Hepatocyte (in vitro differentiated cells): ENCODE results near the gene RBM47. TPM values are rescaled to one million over a fixed set of nuclear protein-coding genes. Genes with fewer than 3 reads are reported as not detected.

Experiments
- DNase-seq: peaks from one replicate; pipeline ENCODE4 v3.0.0-alpha.2; 2016; ENCODE audit warnings: low spot score
- H2AFZ ChIP-seq: fragments of 200-600 bp; sonication (generic); 2 replicates; pipeline ENCODE4 v1.6.0; 2016; ENCODE audit warnings: antibody characterized with exemption, mild to moderate bottlenecking
- H3K27ac ChIP-seq: fragments of 200-600 bp; sonication (generic); 2 replicates; pipeline ENCODE4 v1.5.1; 2016; ENCODE audit warnings: mild to moderate bottlenecking
- H3K27me3 ChIP-seq: fragments of 200-600 bp; sonication (generic); 2 replicates; pipeline ENCODE4 v1.6.1; 2016
- H3K36me3 ChIP-seq: fragments of 200-600 bp; sonication (generic); replicated peaks from 2 replicates; pipeline ENCODE4 v1.5.1; 2016; ENCODE audit warnings: low read depth; ENCODE audit not compliant: insufficient read depth
- H3K4me1 ChIP-seq: fragments of 200-600 bp; sonication (generic); 2 replicates; pipeline ENCODE4 v1.5.1; 2016; ENCODE audit warnings: mild to moderate bottlenecking, moderate library complexity; ENCODE audit not compliant: insufficient read depth
- H3K4me2 ChIP-seq: fragments of 200-600 bp; sonication (generic); 2 replicates; pipeline ENCODE4 v1.6.0; 2016
- H3K4me3 ChIP-seq: fragments of 200-600 bp; sonication (generic); 2 replicates; pipeline ENCODE4 v1.5.1; 2016; ENCODE audit warnings: mild to moderate bottlenecking
- H3K79me2 ChIP-seq: fragments of 200-600 bp; sonication (generic); 2 replicates; pipeline ENCODE4 v1.6.0; 2017; ENCODE audit warnings: mild to moderate bottlenecking
- H3K9me2 ChIP-seq: fragments of 200-600 bp; sonication (generic); replicated peaks from 2 replicates; pipeline ENCODE4 v1.6.0; 2017; ENCODE audit warnings: mild to moderate bottlenecking; ENCODE audit not compliant: insufficient read depth
- H3K9me3 ChIP-seq: fragments of 200-600 bp; sonication (generic); 2 replicates; pipeline ENCODE4 v1.5.1; 2016; ENCODE audit warnings: low read depth, mild to moderate bottlenecking
- H4K20me1 ChIP-seq: fragments of 200-600 bp; sonication (generic); 2 replicates; pipeline ENCODE4 v1.6.0; 2016; ENCODE audit warnings: mild to moderate bottlenecking; ENCODE audit not compliant: insufficient read depth, poor library complexity, severe bottlenecking
- CTCF ChIP-seq: fragments of 200-600 bp; sonication (generic); IDR thresholded peaks from 2 replicates; pipeline ENCODE4 v1.5.1; 2016; ENCODE audit warnings: antibody characterized with exemption, mild to moderate bottlenecking; ENCODE audit not compliant: poor library complexity
- EZH2 ChIP-seq: fragments of 200-600 bp; sonication (generic); IDR thresholded peaks from 2 replicates; pipeline ENCODE4 v1.6.1; 2016; ENCODE audit warnings: antibody characterized with exemption, mild to moderate bottlenecking, borderline replicate concordance
- EZH2phosphoT487 ChIP-seq: fragments of 200-600 bp; sonication (generic); IDR thresholded peaks from one replicate; pipeline ENCODE4 v1.6.1; 2018; ENCODE audit warnings: antibody characterized with exemption, mild to moderate bottlenecking, low read depth, moderate library complexity; ENCODE audit not compliant: unreplicated experiment, severe bottlenecking
- WGBS: methylation state at CpG from one replicate; pipeline ENCODE4 v1.1.6; 2016; ENCODE audit warnings: low lambda C conversion rate; ENCODE audit errors: missing lambda C conversion rate; 5-methylcytosine and 5-hydroxymethylcytosine counted together
- polyA plus RNA-seq: library from polyadenylated mRNA; unstranded; fragments of >200 nt; fragmentation: Nextera tagmentation; extraction: Ambion mirVana; gene quantifications from 2 replicates; pipeline ENCODE4 v1.2.1, GENCODE V29; 2016
- total RNA-seq: library from RNA; depleted of rRNA; stranded (reverse); fragments of >200 nt; gene quantifications from 2 replicates; pipeline ENCODE4 v1.2.3, GENCODE V29; 2014

The RBM47 gene
- total and polyA plus RNA-seq, 2 experiments from 2014 or later, result 49.8 to 137 TPM

- no peaks in the 10 kb centered on the region for H3K27me3 ChIP-seq
- H3K4me3 ChIP-seq, result no peak overlapping the region
- peak overlapping the region; percentile 48 for H3K27ac ChIP-seq
- H3K4me1 ChIP-seq, result no peaks in the 10 kb centered on the region
- no peak overlapping the region for H2AFZ ChIP-seq
- no peaks in the 10 kb centered on the region for H3K9me3 ChIP-seq
- peaks cover 74% of the 10 kb centered on the region for H3K79me2 ChIP-seq
- no peaks in the 10 kb centered on the region for H4K20me1 ChIP-seq
- no peak overlapping the region for H3K4me2 ChIP-seq
- TF ChIP-seq EZH2phosphoT487, result no peak
- TF ChIP-seq CTCF, result no peak
- no peak for TF ChIP-seq EZH2
- no peaks in the 10 kb centered on the region for H3K9me2 ChIP-seq
- no peaks in the 10 kb centered on the region for H3K36me3 ChIP-seq
- no peak for DNase-seq
- 80% methylated on average over 4 of the region's 4 CpGs for WGBS
Measured at GRCh38 chr4:40621229-40621591, 8.5 kb downstream of the RBM47 start.

- WGBS, result 95% methylated on average over 11 of the region's 11 CpGs
- no peak overlapping the region for H3K4me3 ChIP-seq
- H3K4me1 ChIP-seq, result no peaks in the 10 kb centered on the region
- peaks cover 74% of the 10 kb centered on the region for H3K79me2 ChIP-seq
- no peak overlapping the region for H3K27ac ChIP-seq
- no peaks in the 10 kb centered on the region for H3K9me2 ChIP-seq
- DNase-seq, result no peak
- TF ChIP-seq EZH2 (no peak), EZH2phosphoT487 (no peak), CTCF (no peak)
- no peaks in the 10 kb centered on the region for H3K9me3 ChIP-seq
- no peak overlapping the region for H3K4me2 ChIP-seq
- no peaks in the 10 kb centered on the region for H3K27me3 ChIP-seq
- no peak overlapping the region for H2AFZ ChIP-seq
- no peaks in the 10 kb centered on the region for H3K36me3 ChIP-seq
- no peaks in the 10 kb centered on the region for H4K20me1 ChIP-seq
Measured at GRCh38 chr4:40619600-40619999, 10.1 kb downstream of the RBM47 start.

GRCh38 chr4:40617872-40618271, 11.8 kb downstream of the RBM47 start:
- DNase-seq, result no peak
- Histone ChIP-seq H3K4me1 (no peaks in the 10 kb centered on the region), H4K20me1 (no peaks in the 10 kb centered on the region), H2AFZ (no peak overlapping the region), H3K4me2 (no peak overlapping the region), H3K79me2 (peaks cover 68% of the 10 kb centered on the region), H3K9me2 (no peaks in the 10 kb centered on the region), H3K4me3 (no peak overlapping the region), H3K36me3 (no peaks in the 10 kb centered on the region), H3K27ac (no peak overlapping the region), H3K27me3 (no peaks in the 10 kb centered on the region), H3K9me3 (no peaks in the 10 kb centered on the region)
- 88% methylated on average over 2 of the region's 2 CpGs for WGBS
- TF ChIP-seq EZH2phosphoT487 (no peak), CTCF (no peak), EZH2 (no peak)

GRCh38 chr4:40614031-40614430, 15.6 kb downstream of the RBM47 start:
- TF ChIP-seq EZH2 (no peak), EZH2phosphoT487 (no peak), CTCF (no peak)
- H4K20me1 ChIP-seq, result no peaks in the 10 kb centered on the region

More at GRCh38 chr4:40614031-40614430, 15.6 kb downstream of the RBM47 start:
- Histone ChIP-seq H3K79me2 (peaks cover 60% of the 10 kb centered on the region), H3K9me2 (no peaks in the 10 kb centered on the region), H3K36me3 (no peaks in the 10 kb centered on the region), H2AFZ (no peak overlapping the region), H3K9me3 (no peaks in the 10 kb centered on the region), H3K27me3 (no peaks in the 10 kb centered on the region), H3K4me2 (no peak overlapping the region), H3K27ac (peak overlapping the region; percentile 10), H3K4me1 (no peaks in the 10 kb centered on the region), H3K4me3 (no peak overlapping the region)
- WGBS, result 89% methylated on average over 2 of the region's 2 CpGs
- DNase-seq, result no peak
